Stimulated activated CD4-positive, alpha-beta T cell treated with anti-CD3 and anti-CD28 coated beads, Interleukin-1b, Interleukin-23, amount 100 ng/mL, for 1 hour (primary cell): ENCODE data around the gene ACCSL.

Experiments
- DNase-seq, 2 donors: peaks; one replicate each; pipeline ENCODE4 v3.0.0-alpha.2; 2020; ENCODE audit warnings: low read depth in 2 of 2

Gene ACCSL

DNA sequence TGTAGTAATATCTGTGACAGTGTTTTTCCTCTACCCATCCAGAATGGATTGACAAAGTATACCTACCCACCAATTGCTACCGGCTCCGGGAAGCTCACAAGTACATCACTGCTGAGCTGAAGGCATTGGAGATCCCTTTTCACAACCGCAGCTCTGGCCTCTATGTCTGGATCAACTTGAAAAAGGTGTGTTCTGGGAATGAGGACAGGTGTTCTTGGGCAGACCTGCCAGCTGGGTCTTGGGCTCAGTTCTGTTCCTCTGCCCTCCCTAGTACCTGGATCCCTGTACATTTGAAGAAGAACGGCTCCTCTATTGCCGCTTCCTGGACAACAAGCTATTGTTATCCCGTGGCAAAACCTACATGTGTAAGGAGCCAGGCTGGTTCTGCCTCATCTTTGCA lies 10.5 kb downstream of the ACCSL start:
- no peak for DNase-seq

DNA sequence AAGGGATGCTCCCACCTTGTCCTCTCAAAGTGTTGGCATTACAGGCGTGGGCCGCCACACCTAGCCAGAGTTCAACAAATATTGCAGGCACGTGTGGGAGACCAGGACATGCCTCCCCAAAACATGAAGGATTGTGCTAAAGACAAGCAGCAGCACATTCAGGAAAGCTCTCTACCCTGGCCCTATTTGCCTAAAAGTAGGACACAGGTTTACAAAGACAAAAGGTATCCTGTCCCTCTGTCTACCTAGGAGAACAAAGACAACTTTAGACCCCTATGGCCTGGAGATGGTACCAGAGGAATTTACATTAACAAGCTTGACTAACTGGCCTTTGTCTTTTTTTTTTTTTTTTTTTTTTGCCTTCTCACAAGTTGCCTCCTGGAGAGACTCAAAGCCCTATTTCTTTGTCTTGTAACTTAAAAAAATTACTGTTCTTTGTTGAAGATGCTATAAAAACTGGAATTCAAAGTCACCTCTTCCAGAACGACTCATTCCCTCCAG lies 17.4 kb downstream of the ACCSL start:
- DNase-seq = no peak

DNA sequence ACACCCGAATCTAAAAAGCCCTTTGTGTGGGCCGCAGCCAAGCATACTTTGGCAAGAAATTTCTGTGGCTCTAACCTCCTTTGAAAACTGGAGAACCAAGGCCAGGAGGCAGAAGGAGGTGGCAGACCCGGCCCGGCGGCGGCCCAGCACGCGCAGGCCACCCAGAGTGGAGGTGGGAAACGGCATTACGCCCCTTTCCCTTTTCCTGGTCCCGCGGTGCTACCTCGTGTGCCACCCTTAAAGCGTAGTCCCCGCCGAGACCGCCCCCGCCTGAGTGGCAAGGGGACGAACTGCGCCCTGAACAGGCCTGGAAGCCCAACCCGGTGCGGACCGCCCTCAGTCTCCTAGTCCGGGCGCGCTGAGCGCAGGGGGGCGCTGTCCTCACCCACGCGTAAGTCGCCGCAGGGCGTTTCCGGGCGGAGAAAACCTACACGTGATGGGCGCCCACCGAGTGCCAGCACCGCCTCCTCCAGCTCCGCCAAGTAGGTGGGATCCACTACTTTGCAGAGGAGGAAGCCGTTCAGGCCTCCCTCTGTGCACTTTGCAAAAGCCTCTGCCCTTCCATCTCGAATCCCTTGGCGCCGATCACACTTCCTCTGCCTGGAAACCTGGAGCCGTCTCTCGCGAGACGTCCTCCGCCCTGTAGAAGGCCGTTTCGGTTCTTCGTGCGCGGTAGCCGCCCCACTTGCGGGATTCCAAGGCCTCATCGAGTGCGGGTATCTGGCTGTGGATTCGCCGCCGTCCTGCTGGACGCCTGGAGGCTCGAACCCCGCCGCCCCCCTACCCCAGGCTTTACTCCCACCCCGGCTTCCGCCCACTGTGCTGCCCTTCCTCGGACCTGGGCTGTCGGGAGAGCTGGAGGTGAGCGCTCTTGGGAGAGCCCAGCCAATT lies 18.3 kb downstream of the ACCSL start, which contains the start of gene ACCS:
Gene ACCS (plus strand): TSS at position 430 of the 891 bp plus-strand sequence. CDS start 1,358 bp downstream, outside the sequence.
- DNase-seq = peak; percentile 59 to 67

DNA sequence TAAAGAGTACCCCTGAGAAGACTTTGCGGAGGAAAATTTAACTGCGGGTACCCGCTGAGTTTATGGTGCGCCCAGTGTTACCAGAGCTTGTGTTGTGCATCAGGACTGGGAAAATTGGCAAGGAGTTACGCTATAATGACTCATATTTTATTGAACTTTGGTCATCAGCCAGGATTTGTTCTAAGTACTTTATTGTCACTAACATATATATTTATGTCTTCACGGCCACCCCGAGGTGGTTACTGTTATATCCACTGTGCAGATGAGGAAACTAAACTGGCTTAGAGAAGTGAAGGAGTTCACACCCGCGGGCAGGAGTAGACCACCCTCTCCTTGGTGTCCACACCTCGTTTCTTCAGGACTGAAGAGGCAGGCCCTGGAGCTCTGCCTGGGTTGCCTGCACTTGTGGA lies 19.0 kb downstream of the ACCSL start:
- DNase-seq = no peak

DNA sequence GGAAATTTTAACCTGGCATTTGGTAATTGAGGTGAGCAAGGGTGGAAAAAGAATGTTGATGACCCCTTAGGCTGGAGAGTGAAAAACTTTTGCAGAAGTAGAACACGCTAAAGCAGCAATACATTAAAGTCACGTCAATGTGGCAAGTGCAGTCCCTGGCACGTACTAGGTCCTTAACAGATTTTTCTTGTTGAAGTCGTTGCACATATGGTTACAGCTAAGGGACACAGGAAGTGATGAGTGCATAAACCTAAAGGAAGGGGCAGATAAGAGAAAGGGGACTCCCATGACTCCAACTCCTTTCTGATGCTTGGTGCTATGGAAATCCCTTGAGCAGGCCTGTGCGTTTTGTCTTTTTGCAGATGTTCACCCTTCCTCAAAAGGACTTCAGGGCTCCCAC lies 19.5 kb downstream of the ACCSL start:
- no peak for DNase-seq

DNA sequence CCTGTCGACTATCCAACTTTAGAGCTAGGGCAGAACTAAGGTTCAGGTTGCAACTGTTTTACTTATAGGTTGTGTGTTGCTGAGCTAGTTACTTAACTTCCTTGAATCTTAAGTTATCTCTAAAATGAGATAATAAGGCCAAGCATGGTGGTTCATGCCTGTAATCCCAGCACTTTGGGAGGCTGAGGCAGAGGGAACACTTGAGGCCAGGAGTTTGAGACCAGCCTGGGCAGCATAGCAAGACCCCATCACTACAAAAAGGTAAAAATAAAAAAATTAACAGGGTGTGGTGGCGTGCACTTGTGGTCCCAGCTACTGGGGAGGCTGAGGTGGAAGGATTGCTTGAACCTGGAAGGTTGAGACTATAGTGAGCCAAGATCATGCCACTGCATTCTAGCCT lies 20.4 kb downstream of the ACCSL start:
- DNase-seq = no peak

DNA sequence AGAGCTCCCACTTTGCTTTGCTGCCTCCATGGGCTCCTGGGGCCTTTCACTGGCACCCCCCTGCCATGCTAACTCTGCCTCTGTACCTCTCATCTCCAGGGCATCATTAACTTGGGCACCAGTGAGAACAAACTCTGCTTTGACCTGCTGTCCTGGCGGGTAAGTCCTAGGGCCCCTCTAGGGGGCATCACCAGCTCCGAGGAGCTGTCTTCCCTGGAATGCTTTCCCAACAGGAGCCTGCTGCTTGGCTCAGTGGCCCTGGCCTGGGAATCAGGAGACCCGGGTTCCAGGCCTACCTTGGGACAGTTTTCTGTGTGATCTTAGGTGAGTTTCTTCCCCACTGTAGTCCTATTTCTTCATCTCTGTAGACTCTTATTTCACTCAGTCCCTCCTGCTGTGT lies 23.4 kb downstream of the ACCSL start:
- DNase-seq = no peak

DNA sequence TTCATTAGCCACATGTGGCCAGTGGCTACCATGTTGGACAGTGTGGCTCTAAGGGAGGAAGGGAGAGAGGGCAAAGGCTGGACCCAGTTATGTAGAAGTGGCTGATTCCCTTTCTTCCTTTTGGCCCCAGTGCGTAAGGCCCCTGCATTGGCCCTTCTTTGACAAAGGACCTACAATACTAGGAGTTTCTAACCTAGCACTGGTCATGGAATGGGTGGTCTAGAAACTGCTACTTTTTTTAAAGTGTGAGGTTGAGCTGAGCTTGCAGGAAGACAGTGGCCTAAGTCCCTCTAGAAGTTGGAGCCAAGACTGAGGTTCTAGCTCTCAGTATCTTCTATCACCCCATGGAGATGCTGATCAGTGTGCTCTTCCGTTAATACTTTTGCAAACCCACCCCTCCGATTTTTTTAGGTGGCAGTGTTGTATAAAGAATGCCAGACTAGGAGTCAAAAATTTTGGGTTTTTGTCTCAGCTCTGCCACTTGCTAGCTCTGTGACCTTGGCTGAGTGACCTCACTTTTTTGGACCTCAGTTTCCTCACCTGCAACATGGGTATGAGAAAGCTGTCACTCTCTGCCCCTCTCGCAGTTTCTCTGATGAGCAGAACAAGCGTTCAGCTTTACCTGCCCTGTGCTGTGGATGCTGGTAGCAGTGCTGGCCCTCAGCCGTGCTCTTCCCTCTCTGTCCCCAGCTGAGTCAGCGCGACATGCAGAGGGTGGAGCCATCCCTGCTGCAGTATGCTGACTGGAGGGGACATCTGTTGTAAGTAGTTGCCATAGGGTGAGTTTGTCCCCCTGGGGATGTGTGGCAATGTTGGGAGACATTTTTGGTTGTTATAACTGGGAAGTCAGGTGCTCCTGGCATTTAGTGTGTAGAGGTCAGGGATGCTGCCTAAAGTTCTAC lies 25.2 kb downstream of the ACCSL start:
- no peak for DNase-seq

DNA sequence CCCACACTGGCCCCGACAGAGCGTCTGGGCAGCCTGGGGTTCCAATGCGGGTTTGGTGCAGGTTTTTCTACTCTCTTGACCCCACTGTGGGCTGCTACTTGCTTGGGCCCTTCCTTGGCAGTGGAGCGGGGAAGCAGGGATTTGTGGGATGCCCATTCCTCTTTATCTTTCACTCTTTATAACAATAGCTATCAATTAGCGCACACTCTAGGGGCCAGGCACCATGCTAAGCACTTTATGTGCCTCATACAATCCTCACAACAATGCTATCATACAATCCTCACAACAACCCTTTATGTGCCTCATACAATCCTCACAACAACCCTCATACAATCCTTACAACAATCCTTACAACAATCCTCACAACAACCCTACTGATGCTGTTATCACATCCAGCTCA lies 31.0 kb downstream of the ACCSL start:
- DNase-seq = no peak

DNA sequence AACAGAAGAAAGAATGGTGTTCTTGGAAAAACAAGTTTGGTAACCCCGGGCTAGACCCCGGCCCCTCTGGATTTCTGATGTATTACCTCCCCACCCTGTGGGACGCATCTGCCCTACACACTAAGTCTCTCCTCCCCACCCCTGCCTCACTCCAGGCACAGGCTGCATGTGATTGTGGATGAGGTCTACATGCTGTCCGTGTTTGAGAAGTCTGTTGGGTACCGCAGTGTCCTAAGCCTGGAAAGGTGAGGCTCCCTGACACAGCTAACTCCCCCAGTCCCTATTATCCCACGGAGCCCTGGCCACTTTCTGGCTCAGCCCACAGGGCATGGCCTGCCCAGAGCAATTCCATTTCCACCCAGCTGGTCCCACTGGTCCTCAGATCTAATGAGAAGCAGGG lies 31.6 kb downstream of the ACCSL start:
- DNase-seq = no peak

DNA sequence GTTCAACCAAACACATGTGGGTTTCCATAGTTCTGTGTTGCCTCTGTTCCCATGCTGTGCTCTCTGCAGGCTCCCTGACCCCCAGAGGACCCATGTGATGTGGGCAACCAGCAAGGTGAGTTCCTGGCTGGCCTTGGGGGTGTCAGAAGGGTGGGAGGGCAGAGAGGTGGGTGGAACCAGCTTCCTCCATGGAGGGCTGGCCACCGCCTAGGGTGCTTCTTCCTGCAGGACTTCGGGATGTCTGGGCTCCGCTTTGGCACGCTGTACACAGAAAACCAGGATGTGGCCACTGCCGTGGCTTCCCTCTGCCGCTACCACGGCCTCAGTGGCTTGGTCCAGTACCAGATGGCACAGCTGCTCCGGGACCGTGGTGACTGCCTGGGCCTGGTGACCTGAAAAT lies 33.2 kb downstream of the ACCSL start:
- DNase-seq = no peak

DNA sequence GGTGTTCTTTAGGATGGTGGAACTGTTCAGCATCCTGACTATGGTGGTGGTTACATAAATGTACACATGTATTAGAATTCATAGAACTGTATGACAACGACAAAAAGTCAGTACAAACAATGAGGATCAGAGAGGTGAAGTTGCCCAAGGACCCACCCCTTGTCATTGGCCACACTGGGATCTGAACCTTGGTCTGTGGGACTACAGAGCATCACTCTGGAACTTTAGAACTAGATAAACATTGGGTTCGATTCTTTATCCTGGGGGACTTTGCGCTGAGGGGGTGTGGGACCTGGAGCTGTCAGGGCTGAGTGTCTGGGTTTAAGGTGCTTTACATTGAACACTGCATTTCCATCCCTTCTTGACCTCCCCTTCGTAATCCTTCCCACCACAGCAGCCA lies 34.9 kb downstream of the ACCSL start:
- no peak for DNase-seq

DNA sequence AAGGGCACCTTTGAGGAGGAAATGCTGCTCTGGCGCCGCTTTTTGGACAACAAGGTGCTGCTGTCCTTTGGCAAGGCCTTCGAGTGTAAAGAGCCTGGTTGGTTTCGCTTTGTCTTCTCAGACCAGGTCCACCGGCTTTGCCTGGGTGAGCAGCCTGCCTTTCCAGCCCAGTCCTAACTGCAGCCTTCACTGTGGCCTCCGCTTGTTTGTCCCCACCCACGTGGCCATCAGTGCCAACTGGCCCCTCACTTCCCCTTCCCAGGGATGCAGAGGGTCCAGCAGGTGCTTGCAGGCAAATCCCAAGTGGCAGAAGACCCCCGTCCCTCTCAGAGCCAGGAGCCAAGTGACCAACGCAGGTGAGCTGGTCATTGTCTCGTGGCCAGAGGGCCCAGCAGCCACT lies 35.7 kb downstream of the ACCSL start:
- no peak for DNase-seq

DNA sequence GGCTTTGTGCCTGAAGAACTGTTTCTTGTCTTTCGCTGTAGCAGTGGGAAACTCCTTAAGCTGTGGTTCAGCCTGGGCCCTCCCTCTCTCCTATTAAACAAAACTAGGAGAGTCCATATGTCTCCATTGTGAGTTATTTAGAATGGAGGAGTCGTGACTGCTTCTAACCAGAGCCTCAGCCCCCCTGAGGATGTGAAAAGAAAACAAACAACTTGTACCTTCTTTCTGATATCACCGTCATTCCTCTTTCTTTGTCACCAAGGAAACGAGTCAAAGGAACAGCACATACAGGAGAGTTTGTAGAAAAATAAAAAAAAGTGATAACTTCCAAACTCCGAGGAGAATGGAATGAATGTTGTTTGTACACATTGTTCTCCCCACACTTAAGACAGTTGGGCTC lies 36.1 kb downstream of the ACCSL start:
- DNase-seq = no peak

DNA sequence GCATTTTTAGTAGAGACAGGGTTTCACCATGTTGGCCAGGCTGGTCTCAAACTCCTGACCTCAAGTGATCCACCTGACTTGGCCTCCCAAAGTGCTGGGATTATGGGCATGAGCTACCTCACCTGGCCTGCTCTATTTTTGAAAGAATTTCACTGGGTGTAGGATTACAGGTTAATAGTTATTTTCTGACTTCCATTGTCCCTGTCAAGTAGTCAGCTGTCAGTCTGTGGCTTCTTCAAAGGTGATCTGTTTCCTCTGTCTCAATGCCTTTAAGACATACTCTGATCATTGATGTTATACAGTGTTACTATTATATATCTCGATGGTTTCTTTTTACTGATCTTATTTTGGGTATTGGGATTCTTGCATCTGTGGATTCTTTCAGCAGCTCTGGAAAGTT lies 37.5 kb downstream of the ACCSL start:
- no peak for DNase-seq

DNA sequence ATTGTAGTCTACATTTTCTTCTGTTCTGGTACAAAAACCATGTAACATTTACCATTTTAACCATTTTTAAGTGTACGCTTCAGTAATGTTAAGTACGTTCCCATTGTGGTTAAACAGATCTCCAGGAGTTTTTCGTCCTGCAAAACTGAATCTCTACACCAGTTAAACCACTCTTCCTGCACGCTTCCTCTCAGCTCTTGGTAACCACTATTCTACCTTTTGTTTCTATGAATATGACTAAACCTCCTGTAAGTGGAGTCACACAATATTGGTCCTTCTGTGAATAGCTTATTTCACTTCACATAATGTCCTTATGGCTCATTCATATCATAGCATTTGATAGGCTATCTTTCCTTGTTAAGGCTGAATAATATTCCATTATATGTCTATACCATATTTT lies 40.6 kb downstream of the ACCSL start:
- DNase-seq = no peak

DNA sequence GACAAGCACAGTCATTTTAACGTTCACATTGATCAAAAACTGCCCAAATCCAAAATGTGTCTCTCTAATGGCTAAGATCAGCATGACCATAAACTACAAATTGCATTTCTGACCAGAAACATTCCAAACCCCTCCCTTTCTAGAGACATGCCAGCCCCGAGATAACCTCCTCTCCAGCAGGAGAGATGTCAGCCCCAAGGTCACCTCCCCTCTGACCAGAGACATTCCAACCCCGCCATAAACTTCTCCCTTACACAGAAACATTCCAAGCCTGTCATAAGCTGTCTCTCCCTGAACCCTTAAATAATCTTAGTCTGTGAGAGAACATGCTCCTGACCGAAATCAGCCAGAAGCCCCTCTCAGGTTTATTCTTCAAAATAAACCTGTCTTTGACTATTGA lies 41.1 kb downstream of the ACCSL start:
- DNase-seq = no peak

DNA sequence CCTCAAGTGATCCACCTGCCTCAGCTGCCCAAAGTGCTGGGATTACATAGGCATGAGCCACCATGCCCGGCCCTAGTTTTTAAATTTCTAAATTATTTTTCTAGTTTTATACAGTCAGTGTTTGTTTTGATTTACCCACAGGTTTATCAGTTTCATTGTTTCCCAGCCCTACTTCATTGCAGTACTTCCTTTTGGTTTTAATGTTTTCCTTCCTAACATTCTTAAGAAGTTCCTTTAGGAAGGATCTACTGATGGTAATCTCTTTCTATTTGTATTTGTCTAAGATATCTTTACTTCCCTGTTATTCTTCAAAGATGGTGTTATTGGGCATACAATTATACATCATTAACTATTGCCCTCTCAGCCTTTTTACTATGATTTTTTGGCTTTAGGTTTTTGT lies 42.8 kb downstream of the ACCSL start:
- no peak for DNase-seq

DNA sequence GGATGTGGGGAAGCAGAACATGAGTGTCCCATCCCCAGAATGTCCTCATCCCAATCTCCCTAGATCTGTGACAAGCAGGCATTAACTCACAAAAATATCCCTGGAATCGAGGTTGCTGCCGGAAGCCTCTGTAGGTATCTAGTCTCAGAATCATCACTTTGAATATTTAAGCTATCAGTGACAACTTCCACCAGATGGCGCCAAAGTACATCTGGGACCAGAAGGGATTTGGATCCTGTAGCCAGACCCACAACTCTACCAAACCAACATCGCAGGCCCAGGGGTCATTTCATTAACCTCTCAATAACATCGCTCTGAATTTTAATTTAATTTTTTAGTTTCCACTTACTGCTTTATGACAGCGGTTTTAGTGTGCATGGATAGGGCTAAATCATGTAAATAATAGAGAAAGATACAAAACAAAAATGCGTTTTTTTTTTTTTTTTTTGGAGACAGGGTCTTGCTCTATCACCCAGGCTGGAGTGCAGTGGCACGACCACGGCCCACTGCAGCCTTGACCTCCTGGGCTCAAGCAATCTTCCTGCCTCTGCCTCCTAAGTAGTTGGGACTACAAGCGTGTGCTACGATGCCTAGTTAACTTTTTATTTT lies 46.6 kb downstream of the ACCSL start:
- DNase-seq = peak; percentile 58 to 60

DNA sequence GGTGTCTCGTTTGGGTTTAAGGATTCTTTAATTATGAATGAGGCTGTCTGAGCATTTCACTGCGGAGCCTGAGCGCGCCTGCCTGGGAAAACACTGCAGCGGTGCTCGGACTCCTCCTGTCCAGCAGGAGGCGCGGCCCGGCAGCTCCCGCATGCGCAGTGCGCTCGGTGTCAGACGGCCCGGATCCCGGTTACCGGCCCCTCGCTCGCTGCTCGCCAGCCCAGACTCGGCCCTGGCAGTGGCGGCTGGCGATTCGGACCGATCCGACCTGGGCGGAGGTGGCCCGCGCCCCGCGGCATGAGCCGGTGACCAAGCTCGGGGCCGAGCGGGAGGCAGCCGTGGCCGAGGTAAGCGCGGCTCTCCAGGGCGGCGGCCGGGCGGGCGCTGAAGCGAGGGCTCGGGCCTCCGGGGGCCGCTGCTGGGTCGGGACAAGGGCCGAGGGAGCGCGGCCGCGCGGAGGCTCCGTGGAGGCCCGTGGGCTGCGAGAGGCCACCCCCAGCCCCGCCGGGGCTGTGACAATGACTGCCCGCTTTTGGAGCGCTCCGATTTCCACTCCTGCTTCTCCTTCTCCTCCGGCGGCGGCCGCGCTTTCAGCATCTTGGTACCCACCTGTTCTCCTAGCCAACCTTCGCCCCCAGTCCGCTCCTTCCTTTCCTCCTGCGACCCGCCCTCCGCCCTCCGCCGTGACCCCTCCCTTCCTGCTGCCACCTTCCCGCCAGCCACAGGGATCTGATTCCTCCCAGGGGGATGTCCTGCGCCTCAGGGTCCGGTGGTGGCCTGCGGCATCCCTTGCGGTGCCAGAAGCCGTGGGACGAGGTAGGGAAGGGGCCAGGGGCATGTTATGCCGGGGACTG lies 48.0 kb downstream of the ACCSL start, which contains the start of gene EXT2:
Gene EXT2 (plus strand): TSS at position 173 of the 854 bp plus-strand sequence. CDS start 12,035 bp downstream, outside the sequence.
- DNase-seq = peak; percentile 67 to 71
